ENCODE data around the gene SPAM1. TPM values are rescaled to one million over a fixed set of nuclear protein-coding genes. Genes with fewer than 3 reads are reported as not detected.

The SPAM1 gene
- total and polyA plus RNA-seq, 10 donors, result not detected

GRCh38 chr7:123977081-123977480 lies 52.0 kb downstream of the SPAM1 start:
- Histone ChIP-seq H3K4me3 (no peak overlapping the region), H3K36me3 (no peaks in the 10 kb centered on the region), H3K27me3 (replicated peaks in 1 of 7) (no peaks in the 10 kb centered on the region), H3K27ac (no peak overlapping the region), H3K4me1 (no peaks in the 10 kb centered on the region), H3K9me3 (peaks cover 0 to 7% (median under 1%) of the 10 kb centered on the region in 8 donors)
- TF ChIP-seq, protein P1, sequence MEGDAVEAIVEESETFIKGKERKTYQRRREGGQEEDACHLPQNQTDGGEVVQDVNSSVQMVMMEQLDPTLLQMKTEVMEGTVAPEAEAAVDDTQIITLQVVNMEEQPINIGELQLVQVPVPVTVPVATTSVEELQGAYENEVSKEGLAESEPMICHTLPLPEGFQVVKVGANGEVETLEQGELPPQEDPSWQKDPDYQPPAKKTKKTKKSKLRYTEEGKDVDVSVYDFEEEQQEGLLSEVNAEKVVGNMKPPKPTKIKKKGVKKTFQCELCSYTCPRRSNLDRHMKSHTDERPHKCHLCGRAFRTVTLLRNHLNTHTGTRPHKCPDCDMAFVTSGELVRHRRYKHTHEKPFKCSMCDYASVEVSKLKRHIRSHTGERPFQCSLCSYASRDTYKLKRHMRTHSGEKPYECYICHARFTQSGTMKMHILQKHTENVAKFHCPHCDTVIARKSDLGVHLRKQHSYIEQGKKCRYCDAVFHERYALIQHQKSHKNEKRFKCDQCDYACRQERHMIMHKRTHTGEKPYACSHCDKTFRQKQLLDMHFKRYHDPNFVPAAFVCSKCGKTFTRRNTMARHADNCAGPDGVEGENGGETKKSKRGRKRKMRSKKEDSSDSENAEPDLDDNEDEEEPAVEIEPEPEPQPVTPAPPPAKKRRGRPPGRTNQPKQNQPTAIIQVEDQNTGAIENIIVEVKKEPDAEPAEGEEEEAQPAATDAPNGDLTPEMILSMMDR (IDR thresholded peaks at IDR 0.05 in 8 of 11, conservative IDR thresholded peaks at IDR 0.05 in 3 of 11), result no peak
- TF ChIP-seq POLR2A (IDR thresholded peaks at IDR 0.05), result no peak
- TF ChIP-seq POLR2AphosphoS5 (IDR thresholded peaks at IDR 0.05), result no peak
- intact Hi-C loops (cut with DNase I; ENCODE audit: low total_unique reads), result no loop called here
- no peak for DNase-seq

DNA sequence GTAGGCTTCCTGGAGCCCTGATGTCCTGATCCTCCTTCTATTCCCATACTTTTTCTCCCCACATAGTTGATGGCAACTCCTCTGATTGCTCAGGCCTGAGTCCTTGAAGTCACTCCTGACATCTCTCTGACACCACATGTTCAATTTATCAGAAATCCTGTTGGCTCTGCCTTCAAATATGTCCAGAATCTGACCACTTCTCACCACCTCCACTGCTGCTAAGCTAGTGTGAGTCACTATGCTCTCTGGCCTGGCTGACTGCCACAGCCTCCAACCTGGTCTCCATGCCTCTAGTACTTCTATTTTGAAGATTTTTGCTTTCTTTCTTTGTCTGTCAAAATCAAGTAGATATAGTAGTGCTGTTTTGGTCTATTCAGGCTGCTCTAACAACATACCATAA lies 54.8 kb downstream of the SPAM1 start:
- TF ChIP-seq POLR2A (IDR thresholded peaks at IDR 0.05) (no peak), POLR2AphosphoS5 (IDR thresholded peaks at IDR 0.05) (no peak)
- TF ChIP-seq, protein P1 (IDR thresholded peaks at IDR 0.05 in 8 of 11, conservative IDR thresholded peaks at IDR 0.05 in 3 of 11), result no peak

GRCh38 chr7:123987445-123987844 lies 62.4 kb downstream of the SPAM1 start:
- WGBS, 5 donors, result 55 to 74% (median 65%) methylated on average over 2 of the region's 2 CpGs
- intact Hi-C loops (cut with DNase I; ENCODE audit: low total_unique reads), result no loop called here
- Histone ChIP-seq H3K27ac (no peak overlapping the region), H3K4me1 (no peaks in the 10 kb centered on the region), H3K36me3 (no peaks in the 10 kb centered on the region), H3K27me3 (replicated peaks in 1 of 7) (peaks cover 0 to 7% (median 0%) of the 10 kb centered on the region in 7 donors), H3K4me3 (no peak overlapping the region), H3K9me3 (peaks cover 0 to 10% (median 0%) of the 10 kb centered on the region in 8 donors)
- TF ChIP-seq POLR2A (IDR thresholded peaks at IDR 0.05), result no peak
- TF ChIP-seq, protein P1 (IDR thresholded peaks at IDR 0.05 in 8 of 11, conservative IDR thresholded peaks at IDR 0.05 in 3 of 11), result no peak
- no peak for TF ChIP-seq POLR2AphosphoS5 (IDR thresholded peaks at IDR 0.05)
- no peak for DNase-seq

More for the DNA sequence above, 54.8 kb downstream of the SPAM1 start:
- Histone ChIP-seq H3K36me3 (no peaks in the 10 kb centered on the region), H3K27me3 (replicated peaks in 1 of 7) (no peaks in the 10 kb centered on the region), H3K4me3 (no peak overlapping the region), H3K4me1 (no peaks in the 10 kb centered on the region), H3K9me3 (peaks cover 0 to 20% (median 5%) of the 10 kb centered on the region in 8 donors), H3K27ac (no peak overlapping the region)
- intact Hi-C loops (cut with DNase I; ENCODE audit: low total_unique reads), result no loop called here
- no peak for DNase-seq

DNA sequence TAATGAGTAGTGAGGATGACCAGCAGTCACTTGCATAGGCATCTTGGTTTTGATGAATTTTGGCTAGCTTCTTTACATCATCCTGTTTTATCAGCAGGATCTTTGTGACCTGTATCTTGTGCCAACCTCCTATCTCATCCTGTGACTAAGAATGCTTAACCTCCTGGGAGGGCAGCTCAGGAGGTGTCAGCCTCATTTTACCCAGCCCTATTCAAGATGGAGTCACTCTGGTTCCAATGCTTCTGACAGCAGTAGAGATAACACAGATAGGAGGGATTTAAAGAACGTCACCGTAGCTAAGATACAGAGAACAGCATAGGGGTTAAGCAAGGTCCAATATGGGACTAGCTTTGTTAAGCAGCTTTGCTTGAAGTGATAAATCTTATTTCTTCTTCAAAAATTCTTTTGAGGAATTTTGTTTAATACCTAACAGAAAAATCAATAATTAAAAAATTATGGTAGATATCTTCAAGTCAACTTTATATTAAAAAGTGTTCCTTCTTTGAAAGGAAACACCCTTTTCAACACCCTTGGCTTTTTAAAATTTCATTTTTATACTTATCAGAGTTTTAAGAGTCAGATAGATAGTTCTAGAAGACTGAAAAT lies 68.0 kb downstream of the SPAM1 start:
- Histone ChIP-seq H3K4me3 (no peak overlapping the region), H3K9me3 (peaks cover 0 to 6% (median 0%) of the 10 kb centered on the region in 8 donors), H3K4me1 (no peaks in the 10 kb centered on the region), H3K27me3 (replicated peaks in 1 of 7) (peaks cover 0 to 7% (median 0%) of the 10 kb centered on the region in 7 donors), H3K36me3 (no peaks in the 10 kb centered on the region), H3K27ac (no peak overlapping the region)
- DNase-seq, result no peak
- intact Hi-C loops (cut with DNase I; ENCODE audit: low total_unique reads), result no loop called here
- TF ChIP-seq POLR2A (IDR thresholded peaks at IDR 0.05), result no peak
- TF ChIP-seq, protein P1 (IDR thresholded peaks at IDR 0.05 in 8 of 11, conservative IDR thresholded peaks at IDR 0.05 in 3 of 11), result no peak
- TF ChIP-seq POLR2AphosphoS5 (IDR thresholded peaks at IDR 0.05), result no peak
- WGBS, 5 donors, result 79 to 98% (median 88%) methylated on average over 2 of the region's 2 CpGs
